CD4-positive, alpha-beta T cell treated with Interleukin-4 for 1 hour (primary cell): ENCODE results near the gene TMEFF1.

Source experiments
- DNase-seq, 2 donors: peaks; one replicate each; pipeline ENCODE4 v3.0.0-alpha.2; 2020 to 2022

TMEFF1 gene

GRCh38 chr9:100578610-100579009 is 105.7 kb downstream of the TMEFF1 start:
- DNase-seq = no peak

GRCh38 chr9:100579665-100580064 is 106.7 kb downstream of the TMEFF1 start:
- no peak for DNase-seq

- no peak for DNase-seq
Observed at GRCh38 chr9:100580257-100580656, 107.3 kb downstream of the TMEFF1 start.

GRCh38 chr9:100581081-100581480 is 108.1 kb downstream of the TMEFF1 start:
- DNase-seq = no peak

- DNase-seq = no peak
Observed at GRCh38 chr9:100581661-100582060, 108.7 kb downstream of the TMEFF1 start.

- DNase-seq = no peak
Observed at GRCh38 chr9:100583014-100583802, 110.3 kb downstream of the TMEFF1 start.

GRCh38 chr9:100584951-100585350 is 112.0 kb downstream of the TMEFF1 start:
- no peak for DNase-seq

- no peak for DNase-seq
Observed at GRCh38 chr9:100586093-100586492, 113.1 kb downstream of the TMEFF1 start.

- no peak for DNase-seq
Observed at GRCh38 chr9:100587375-100587774, 114.4 kb downstream of the TMEFF1 start.

- DNase-seq = no peak
Observed at GRCh38 chr9:100589582-100589981, 116.6 kb downstream of the TMEFF1 start.

GRCh38 chr9:100590481-100590880 is 117.5 kb downstream of the TMEFF1 start:
- no peak for DNase-seq

GRCh38 chr9:100591139-100591538 is 118.2 kb downstream of the TMEFF1 start:
- DNase-seq = no peak

GRCh38 chr9:100591639-100592412 is 118.9 kb downstream of the TMEFF1 start:
- no peak for DNase-seq

- DNase-seq = peak in 1 of 2 donors; percentile 61
Observed at GRCh38 chr9:100595391-100596199, 122.6 kb downstream of the TMEFF1 start.

GRCh38 chr9:100597236-100597635 is 124.3 kb downstream of the TMEFF1 start:
- DNase-seq = no peak

- peak; percentile 79 to 84 for DNase-seq
Observed at GRCh38 chr9:100598641-100599145, 125.7 kb downstream of the TMEFF1 start.

GRCh38 chr9:100600521-100601079 is 127.7 kb downstream of the TMEFF1 start:
- DNase-seq = no peak

- peak; percentile 33 to 44 for DNase-seq
Observed at GRCh38 chr9:100601216-100601615, 128.3 kb downstream of the TMEFF1 start.

GRCh38 chr9:100602342-100602801 is 129.4 kb downstream of the TMEFF1 start:
- no peak for DNase-seq

- DNase-seq = no peak
Observed at GRCh38 chr9:100605405-100605804, 132.5 kb downstream of the TMEFF1 start.

GRCh38 chr9:100619194-100619593 is 146.2 kb downstream of the TMEFF1 start:
- no peak for DNase-seq

GRCh38 chr9:100619665-100620064 is 146.7 kb downstream of the TMEFF1 start:
- no peak for DNase-seq

GRCh38 chr9:100623969-100624368 is 151.0 kb downstream of the TMEFF1 start:
- DNase-seq = no peak
